Left renal cortex interstitium (tissue), 4 donors: ENCODE results near the gene KRTAP19-8. TPM values are rescaled to one million over a fixed set of nuclear protein-coding genes. Genes with fewer than 3 reads are reported as not detected.

ENCODE experiments used
- DNase-seq, 4 donors: peaks; one replicate each; pipeline ENCODE4 v3.0.0-alpha.2; 2013; ENCODE audit warnings: low read depth in 4 of 4, low spot score in 2 of 4, missing footprints in 1 of 4
- polyA plus RNA-seq, 4 donors: library from polyadenylated mRNA; unstranded; fragments of 120-200 nt; gene quantifications; one replicate each; pipeline ENCODE4 v1.2.1, GENCODE V29; 2013; ENCODE audit not compliant: insufficient read length in 4 of 4

Gene KRTAP19-8
- polyA plus RNA-seq, 4 donors = not detected

DNA sequence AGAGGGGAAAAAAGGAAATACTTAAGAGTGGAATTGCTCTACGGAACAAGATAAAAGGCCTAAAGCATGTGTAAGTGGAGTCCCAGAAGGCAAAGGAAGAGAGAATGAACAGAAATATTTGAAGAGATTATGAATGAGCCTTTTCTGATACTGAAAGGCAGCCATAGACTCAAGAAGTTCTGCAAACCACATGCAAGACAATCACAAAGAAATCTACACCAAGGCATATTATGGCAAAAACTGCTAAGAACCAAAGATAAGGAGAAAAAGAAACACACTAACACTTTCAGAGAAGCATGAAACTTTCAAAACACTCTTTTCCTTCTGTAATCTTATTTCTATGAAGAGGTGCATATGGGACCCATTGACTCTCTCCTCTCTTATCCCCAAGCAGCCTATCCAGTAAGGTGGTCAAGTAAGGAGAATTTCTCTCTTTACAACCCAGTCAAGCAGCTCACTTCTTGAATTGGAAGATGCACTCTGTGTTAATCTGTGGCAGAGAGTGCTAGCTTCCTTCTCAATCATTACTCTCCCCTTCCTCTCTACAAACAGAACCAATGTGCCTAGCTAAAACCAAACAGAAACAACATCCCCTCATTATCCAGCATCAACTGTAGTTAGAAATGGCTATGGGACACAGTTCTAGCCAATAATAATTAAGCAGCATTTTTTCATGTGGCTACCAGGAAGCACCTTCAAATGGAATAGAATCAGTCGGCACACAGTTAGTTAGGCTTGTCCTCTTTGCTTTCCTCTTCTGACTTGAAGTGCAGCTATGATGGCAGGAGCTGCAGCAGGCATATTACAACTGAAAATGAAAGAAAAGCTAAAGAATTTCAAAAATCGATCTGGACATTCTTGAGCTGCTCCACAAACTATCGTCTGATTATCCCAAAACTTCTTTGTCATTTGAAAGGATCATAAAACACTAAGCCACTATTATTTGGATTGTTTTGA lies 25.9 kb downstream of the KRTAP19-8 start:
- DNase-seq = no peak

DNA sequence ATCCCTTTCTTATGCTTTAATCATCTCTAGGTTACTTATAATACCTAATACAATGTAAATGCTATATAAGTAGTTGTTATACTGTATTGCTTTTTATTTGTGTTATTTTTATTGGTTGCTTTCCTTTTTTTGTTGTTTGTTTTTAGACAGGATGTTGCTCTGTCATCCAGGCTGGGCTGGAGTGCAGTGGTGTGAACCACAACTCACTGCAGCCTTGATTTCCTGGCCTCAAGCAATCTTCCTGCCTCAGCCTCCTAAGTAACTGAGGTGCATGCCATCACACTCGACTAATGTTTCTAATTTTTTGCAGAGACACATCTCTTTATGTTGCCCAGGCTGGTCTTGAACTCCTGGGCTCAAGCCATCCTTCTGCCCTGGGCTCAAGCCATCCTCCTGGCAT lies 26.9 kb downstream of the KRTAP19-8 start:
- no peak for DNase-seq

DNA sequence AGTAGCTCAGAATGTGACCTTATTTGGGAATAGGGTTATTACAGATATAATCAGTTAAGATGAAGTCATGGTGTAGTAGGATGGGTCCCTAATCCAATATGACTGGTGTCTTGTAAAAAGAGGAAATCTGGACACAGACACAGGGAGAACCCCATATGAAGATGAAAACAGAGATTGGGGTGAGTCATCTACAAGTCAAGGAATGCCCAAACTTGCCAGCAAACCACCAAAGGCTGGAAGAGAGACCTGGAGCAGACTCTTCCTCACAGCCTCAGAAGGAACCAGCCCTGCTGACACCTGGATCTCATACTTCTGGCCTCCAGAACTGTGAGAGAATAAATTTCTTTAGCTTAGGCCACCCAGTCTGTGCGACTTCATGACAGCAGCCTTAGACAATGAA lies 29.9 kb downstream of the KRTAP19-8 start:
- DNase-seq = no peak

DNA sequence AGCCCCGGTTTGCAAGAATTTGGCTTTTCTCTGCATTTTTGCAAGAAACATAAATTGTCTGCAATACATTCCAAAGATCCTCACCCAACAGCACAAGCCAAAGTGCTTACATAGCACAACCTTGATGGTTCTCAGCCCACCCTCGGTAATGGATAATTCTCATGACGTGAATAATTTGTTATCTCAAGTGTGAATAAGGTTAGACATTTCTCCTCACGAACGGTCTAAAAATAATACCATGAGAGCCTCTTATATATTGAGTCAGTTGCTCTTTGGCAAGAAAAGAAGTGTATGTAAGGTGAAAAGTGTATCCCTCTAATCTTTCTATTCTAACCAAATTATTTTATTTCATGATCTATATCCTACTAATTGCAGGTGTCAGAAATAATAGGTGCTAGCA lies 33.3 kb downstream of the KRTAP19-8 start:
- no peak for DNase-seq

DNA sequence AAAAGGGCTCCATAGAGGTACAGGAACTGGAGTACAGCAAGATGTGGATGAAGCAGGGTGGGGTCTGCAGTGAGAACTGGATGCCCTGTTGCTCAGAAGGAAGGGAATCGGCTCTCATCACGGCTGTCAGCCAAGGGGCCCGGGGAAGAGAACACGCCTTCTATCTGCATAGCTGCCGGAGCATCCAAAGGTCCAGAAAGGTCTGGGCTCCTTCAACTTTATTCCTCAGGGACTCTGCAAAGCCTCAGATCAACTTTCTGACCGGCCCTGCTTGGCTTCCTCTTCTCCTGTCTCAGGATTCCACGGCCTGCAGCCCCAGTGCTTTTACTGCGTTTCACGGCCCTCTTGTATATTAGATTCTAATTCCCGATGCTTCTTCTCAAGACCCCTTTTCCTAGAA lies 34.8 kb downstream of the KRTAP19-8 start:
- no peak for DNase-seq

DNA sequence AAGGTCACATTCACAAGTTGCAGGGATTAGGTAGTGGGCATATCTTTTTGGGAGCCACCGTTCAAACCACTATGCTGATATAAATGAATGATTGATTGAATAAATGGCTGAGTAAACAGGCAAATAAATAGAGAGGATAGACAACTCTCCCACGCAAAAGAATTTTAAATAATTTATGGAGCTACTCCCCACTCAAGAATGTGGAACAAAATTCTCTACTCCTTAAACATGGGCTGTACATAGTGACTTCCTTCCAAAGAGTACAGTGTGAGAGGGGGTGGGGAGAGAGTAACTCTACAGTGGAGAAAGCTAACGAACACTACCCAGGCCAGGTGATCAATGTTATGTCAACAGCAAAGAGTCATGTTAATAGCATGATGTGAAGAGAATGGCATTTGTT lies 40.7 kb downstream of the KRTAP19-8 start:
- DNase-seq = no peak

DNA sequence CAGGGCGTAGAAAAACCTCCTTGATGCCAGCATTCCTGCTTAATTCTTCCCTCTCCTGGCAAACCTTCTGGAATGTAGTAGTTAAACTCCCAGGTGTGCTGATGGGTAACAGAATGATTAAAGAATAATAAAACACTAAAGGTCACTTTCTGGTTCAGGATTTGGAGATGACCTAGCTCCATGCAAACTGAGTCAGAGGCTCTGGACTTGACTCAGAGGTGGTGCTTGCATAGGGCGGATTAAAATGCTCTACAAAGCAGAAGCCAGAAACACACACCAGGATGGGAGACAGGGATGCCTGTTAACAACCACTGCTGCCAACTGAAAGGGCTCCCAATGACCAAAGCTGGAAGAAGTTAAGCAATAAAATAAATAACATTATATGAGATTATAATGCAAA lies 41.5 kb downstream of the KRTAP19-8 start:
- no peak for DNase-seq

DNA sequence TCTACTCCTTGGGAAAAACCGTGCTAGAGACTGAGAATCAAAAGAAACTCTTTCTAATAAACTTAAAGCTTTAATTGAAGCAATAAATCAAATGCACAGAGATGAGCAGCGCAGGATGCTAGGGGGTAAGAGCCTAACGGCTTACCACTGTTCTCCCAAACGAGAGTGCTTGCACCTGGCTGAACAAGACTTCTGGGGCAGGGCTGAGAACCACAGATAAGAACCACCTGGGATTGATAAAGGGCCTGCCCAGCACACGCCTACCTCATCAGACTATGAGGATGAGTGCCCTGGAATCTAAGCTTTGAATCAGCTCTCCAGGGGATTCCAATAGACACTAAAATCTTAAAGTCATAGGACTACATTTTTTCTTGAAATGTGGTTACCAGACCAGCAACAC lies 43.3 kb downstream of the KRTAP19-8 start:
- DNase-seq = no peak

DNA sequence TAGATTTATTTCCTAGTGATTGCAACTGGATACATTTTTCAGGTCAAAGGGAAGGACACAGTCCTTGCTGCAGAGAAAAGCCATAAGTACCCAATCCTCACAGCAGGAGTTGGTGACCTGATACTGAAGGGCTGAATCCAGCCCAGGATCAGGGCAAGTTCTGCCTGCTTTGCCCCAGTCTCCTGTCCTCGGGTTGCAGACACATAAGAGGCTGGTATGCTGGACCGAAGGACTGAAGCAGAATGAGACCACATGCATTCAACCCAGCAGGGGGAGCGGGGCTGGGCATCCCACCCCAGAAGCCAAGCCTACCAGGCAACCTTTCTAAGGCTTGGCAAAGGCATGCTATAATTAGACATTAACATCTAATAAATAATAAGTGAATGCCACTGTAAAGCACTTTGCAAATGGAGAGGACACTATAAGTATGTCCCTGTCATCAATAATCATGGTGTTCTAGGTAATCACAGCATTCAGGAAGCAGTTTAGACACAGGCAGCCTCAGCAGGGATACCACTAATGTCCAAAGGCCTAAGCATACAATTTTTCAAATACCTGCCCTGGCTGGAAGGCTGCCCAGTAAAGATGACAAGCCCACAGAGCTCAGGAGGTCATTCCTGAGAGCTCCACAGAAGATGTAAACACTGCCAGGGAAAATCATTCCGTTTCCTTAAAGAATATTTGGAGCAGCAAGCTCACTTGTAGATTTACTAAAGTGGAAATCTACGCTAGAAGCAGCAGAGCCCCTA lies 47.6 kb downstream of the KRTAP19-8 start:
- DNase-seq = no peak

DNA sequence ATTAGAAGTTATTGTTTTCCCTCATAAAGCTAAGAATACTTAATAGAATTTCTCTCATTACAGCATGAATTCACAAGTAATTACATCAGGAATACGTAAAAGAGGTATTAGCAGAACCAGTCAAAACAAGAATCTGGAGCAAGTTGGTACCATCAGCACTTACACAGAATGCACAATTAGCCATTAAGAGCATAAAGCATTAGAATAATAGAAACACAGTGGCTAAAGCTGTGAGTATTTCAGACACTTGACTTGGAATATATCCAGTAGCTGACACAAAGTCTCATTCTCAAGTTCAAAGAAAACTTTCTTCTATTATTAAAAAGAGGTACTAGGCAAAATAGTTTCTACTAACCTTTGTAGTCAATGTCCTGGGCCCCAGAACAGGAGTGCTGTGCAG lies 49.6 kb downstream of the KRTAP19-8 start:
- no peak for DNase-seq

Other genes with a start within 250 kb of the KRTAP19-8 start
- not detected for gene KRTAP8-1, start 225.2 kb downstream of the KRTAP19-8 start, polyA plus RNA-seq
- gene KRTAP7-1, start 208.7 kb downstream of the KRTAP19-8 start, polyA plus RNA-seq = not detected
- gene KRTAP11-1, start 156.9 kb downstream of the KRTAP19-8 start, polyA plus RNA-seq = not detected